B cell (primary cell): Measurements from ENCODE around the gene ERP27. TPM values are rescaled to one million over a fixed set of nuclear protein-coding genes. Genes with fewer than 3 reads are reported as not detected.

ENCODE experiments used
- ATAC-seq: fragments of 200-7000 bp; cut with Tn5 transposase; one replicate; pipeline ENCODE4 v1.10.0; 2021; ENCODE audit warnings: low read depth, mild to moderate bottlenecking, moderate number of reproducible peaks, moderate library complexity
- CTCF ChIA-PET: fragments of 350-600 bp; sonication (Branson Sonifier 250); formaldehyde crosslinking; loops from one replicate; lab custom pipeline; 2021; ENCODE audit warnings: antibody characterized with exemption, inconsistent platforms; lab: Charles Lee
- POLR2A ChIA-PET: fragments of 350-600 bp; sonication (Branson Sonifier 250); formaldehyde crosslinking; loops from one replicate; lab custom pipeline; 2021; ENCODE audit warnings: antibody characterized with exemption; lab: Charles Lee
- DNase-seq: peaks from one replicate; pipeline ENCODE4 v3.0.0; 2013
- H2AFZ ChIP-seq: 2 replicates; pipeline ENCODE4 v1.6.1; 2012; ENCODE audit warnings: mild to moderate bottlenecking, low read depth, low read length; ENCODE audit not compliant: insufficient read depth, poor library complexity, severe bottlenecking
- H3K27ac ChIP-seq, 2 donors: 1 replicate in 1 of 2; 2 replicates in 1 of 2; pipeline ENCODE4 v1.5.1; 2012 to 2013; ENCODE audit warnings: low read length in 2 of 2, mild to moderate bottlenecking in 2 of 2, moderate library complexity in 1 of 2
- H3K27me3 ChIP-seq, 4 experiments: fragments of 200-600 bp in 1 of 4; sonication (generic) in 1 of 4; replicated peaks in 1 of 4; 1 replicate in 2 of 4; 2 replicates in 2 of 4; pipeline versions ENCODE4 v1.6.1 to v1.7.0; 2013 to 2016; ENCODE audit warnings: low read length in 3 of 4, mild to moderate bottlenecking in 2 of 4, mixed read lengths in 1 of 4, moderate library complexity in 1 of 4; ENCODE audit not compliant: insufficient read depth in 4 of 4, control insufficient read depth in 3 of 4; ENCODE audit errors: control extremely low read depth in 1 of 4
- H3K36me3 ChIP-seq, 2 experiments: replicated peaks in 1 of 2; 1 replicate in 1 of 2; 2 replicates in 1 of 2; pipeline versions ENCODE4 v1.6.1 to v1.7.1; 2013; ENCODE audit warnings: low read length in 1 of 2; ENCODE audit not compliant: insufficient read depth in 2 of 2, control insufficient read depth in 1 of 2; ENCODE audit errors: control extremely low read depth in 1 of 2, extremely low read depth in 1 of 2
- H3K4me1 ChIP-seq, 2 donors: fragments of 200-600 bp in 1 of 2; sonication (generic) in 1 of 2; 1 replicate in 1 of 2; 2 replicates in 1 of 2; pipeline versions ENCODE4 v1.5.1 to v1.6.1; 2013 to 2017; ENCODE audit warnings: low read length in 2 of 2; ENCODE audit not compliant: control insufficient read depth in 2 of 2, insufficient read depth in 2 of 2
- H3K4me2 ChIP-seq: replicated peaks from 2 replicates; pipeline ENCODE3; 2012; ENCODE audit warnings: mild to moderate bottlenecking, low read depth, low read length; ENCODE audit not compliant: poor library complexity, severe bottlenecking
- H3K4me3 ChIP-seq, 5 experiments: fragments of 200-600 bp in 1 of 5; sonication (generic) in 1 of 5; 1 replicate in 3 of 5; 2 replicates in 2 of 5; pipeline versions ENCODE4 v1.5.1 to v1.7.0; 2011 to 2016; ENCODE audit warnings: low read length in 4 of 5, mild to moderate bottlenecking in 4 of 5, low read depth in 2 of 5, control low read depth in 1 of 5, moderate library complexity in 1 of 5; ENCODE audit not compliant: insufficient read depth in 1 of 5; ENCODE audit errors: control extremely low read depth in 1 of 5, extremely low read depth in 1 of 5
- H3K79me2 ChIP-seq: fragments of 200-600 bp; sonication (generic); one replicate; pipeline ENCODE4 v1.6.0; 2016; ENCODE audit warnings: low read length; ENCODE audit not compliant: control insufficient read depth, insufficient read depth
- H3K9ac ChIP-seq: fragments of 200-600 bp; sonication (generic); 2 replicates; pipeline ENCODE4 v1.6.1; 2017; ENCODE audit warnings: mild to moderate bottlenecking, low read length, moderate library complexity
- H3K9me3 ChIP-seq, 3 donors: one replicate each; pipeline versions ENCODE4 v1.6.1 to v1.7.1; 2013; ENCODE audit warnings: low read length in 2 of 3; ENCODE audit not compliant: control insufficient read depth in 2 of 3, insufficient read depth in 1 of 3; ENCODE audit errors: control extremely low read depth in 1 of 3
- H4K20me1 ChIP-seq: 2 replicates; pipeline ENCODE4 v1.6.0; 2012; ENCODE audit warnings: mild to moderate bottlenecking, low read length; ENCODE audit not compliant: insufficient read depth, control insufficient read depth, poor library complexity, severe bottlenecking
- H3K27ac Mint-ChIP-seq: one replicate; pipeline ENCODE4 v1.8.0; 2021; ENCODE audit warnings: mixed read lengths
- H3K27me3 Mint-ChIP-seq: one replicate; pipeline ENCODE4 v1.8.0; 2021; ENCODE audit warnings: mixed read lengths
- H3K4me1 Mint-ChIP-seq: one replicate; pipeline ENCODE4 v1.8.0; 2021; ENCODE audit warnings: mixed read lengths
- H3K4me3 Mint-ChIP-seq: one replicate; pipeline ENCODE4 v1.8.0; 2021; ENCODE audit warnings: mixed read lengths
- H3K9me3 Mint-ChIP-seq: one replicate; pipeline ENCODE4 v1.8.0; 2022; ENCODE audit warnings: mixed read lengths; ENCODE audit not compliant: insufficient read depth
- EZH2 ChIP-seq: IDR thresholded peaks from 2 replicates; pipeline ENCODE4 v1.6.1; 2012; ENCODE audit warnings: borderline replicate concordance, low read depth, mild to moderate bottlenecking, moderate library complexity, low read length; ENCODE audit not compliant: insufficient read depth, poor library complexity, severe bottlenecking
- WGBS: methylation state at CpG from one replicate; pipeline ENCODE4 v1.1.5; 2013; ENCODE audit warnings: missing lambda C conversion rate; ENCODE audit not compliant: insufficient coverage; 5-methylcytosine and 5-hydroxymethylcytosine counted together
- intact Hi-C: fragments of 100-400 bp; cut with micrococcal nuclease; formaldehyde crosslinking; loops from one replicate; pipeline ENCODE4 v1.10.0; 2022
- polyA plus RNA-seq: library from polyadenylated mRNA; depleted of rRNA; stranded (reverse); fragments of >200 nt; gene quantifications from 2 replicates; pipeline ENCODE4 v1.2.3, GENCODE V29; 2012
- total RNA-seq, 2 donors: library from RNA; stranded (reverse); fragments of 120-200 nt in 1 of 2; gene quantifications; 1 replicate in 1 of 2; 2 replicates in 1 of 2; pipeline versions ENCODE4 v1.2.3 to v1.2.4, GENCODE V29; 2013 to 2022
- TF ChIP-seq, protein P1 (sequence below): fragments of 200-600 bp; IDR thresholded peaks from one replicate; pipeline ENCODE4 v1.8.0; 2022; ENCODE audit warnings: antibody characterized with exemption, mild to moderate bottlenecking

Gene ERP27
- total and polyA plus RNA-seq, 2 donors (not counting 1 experiment from before 2014, with no cell fraction given): 7.8 to 9.0 TPM

DNA sequence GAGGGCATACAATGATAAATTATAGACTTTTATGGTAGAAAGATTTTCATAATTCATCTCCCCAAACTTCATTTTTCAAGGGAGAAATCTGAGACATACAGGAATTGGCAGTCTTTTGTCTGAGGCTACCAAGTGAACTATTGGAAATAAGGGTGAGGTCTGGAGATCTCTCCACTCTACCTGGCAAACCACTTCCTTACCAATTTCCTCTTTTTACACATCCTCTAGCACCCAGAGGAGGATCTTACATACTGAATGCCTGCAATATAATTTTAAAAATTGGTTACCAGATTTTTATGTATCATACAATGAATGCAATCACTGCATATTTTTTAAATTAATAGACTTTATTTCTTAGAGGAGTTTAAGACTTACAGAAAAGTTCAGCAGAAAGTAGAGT is 41.1 kb upstream of the ERP27 start:
- H3K9me3 ChIP-seq: no peaks in the 10 kb centered on the region
- H3K4me3 ChIP-seq: peak overlapping the region in 1 of 5 experiments; percentile 1
- intact Hi-C loops: loop anchor here (1.0 kb wide), 1 partner anchor 12 kb away; no protein-coding TSS in a partner anchor
- H3K27ac ChIP-seq: peak overlapping the region in 1 of 2 donors; percentile 44
- H3K4me2 ChIP-seq: peak overlapping the region; percentile 13
- H3K27me3 ChIP-seq: no peaks in the 10 kb centered on the region
- H3K4me1 ChIP-seq: peaks cover 35 to 48% of the 10 kb centered on the region in 2 donors
- H3K4me1 Mint-ChIP-seq: peaks cover 36% of the 10 kb centered on the region
- H3K9ac ChIP-seq: no peak overlapping the region
- H3K79me2 ChIP-seq: peaks cover 11% of the 10 kb centered on the region
- ATAC-seq (no peak), DNase-seq (no peak)
- ChIA-PET POLR2A (no interaction called here), CTCF (interaction anchor here (1.1 to 2.5 kb wide), 2 partner anchors 131 to 134 kb away, joined by 3 to 6 read pairs; no protein-coding TSS in a partner anchor)
- H3K27ac Mint-ChIP-seq: no peak overlapping the region
- no peak overlapping the region for H2AFZ ChIP-seq
- H4K20me1 ChIP-seq: no peaks in the 10 kb centered on the region
- H3K27me3 Mint-ChIP-seq: no peaks in the 10 kb centered on the region
- TF ChIP-seq, protein P1, sequence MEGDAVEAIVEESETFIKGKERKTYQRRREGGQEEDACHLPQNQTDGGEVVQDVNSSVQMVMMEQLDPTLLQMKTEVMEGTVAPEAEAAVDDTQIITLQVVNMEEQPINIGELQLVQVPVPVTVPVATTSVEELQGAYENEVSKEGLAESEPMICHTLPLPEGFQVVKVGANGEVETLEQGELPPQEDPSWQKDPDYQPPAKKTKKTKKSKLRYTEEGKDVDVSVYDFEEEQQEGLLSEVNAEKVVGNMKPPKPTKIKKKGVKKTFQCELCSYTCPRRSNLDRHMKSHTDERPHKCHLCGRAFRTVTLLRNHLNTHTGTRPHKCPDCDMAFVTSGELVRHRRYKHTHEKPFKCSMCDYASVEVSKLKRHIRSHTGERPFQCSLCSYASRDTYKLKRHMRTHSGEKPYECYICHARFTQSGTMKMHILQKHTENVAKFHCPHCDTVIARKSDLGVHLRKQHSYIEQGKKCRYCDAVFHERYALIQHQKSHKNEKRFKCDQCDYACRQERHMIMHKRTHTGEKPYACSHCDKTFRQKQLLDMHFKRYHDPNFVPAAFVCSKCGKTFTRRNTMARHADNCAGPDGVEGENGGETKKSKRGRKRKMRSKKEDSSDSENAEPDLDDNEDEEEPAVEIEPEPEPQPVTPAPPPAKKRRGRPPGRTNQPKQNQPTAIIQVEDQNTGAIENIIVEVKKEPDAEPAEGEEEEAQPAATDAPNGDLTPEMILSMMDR: no peak
- no peak for TF ChIP-seq EZH2
- no peak overlapping the region for H3K4me3 Mint-ChIP-seq
- no peaks in the 10 kb centered on the region for H3K9me3 Mint-ChIP-seq
- H3K36me3 ChIP-seq: no peaks in the 10 kb centered on the region

DNA sequence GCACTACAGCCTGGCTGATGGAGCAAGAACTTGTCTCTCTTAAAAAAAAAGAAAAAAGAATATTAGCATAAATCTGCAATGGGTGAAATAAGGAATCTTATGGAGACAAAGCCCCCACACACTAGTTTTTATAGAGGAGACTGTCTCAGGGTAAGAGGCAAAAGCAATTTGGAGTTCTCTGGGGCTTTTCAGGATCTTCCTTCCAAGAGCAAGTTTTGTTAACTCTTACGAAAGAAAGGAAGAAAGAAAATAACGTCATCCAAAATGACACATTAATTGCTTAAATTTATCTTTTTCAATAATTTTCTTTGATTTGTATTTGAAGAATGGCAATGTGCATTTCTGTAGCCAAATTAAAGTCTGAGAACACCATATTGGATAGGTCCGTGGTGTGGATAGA is 38.3 kb upstream of the ERP27 start:
- DNase-seq (no peak), ATAC-seq (no peak)
- H4K20me1 ChIP-seq: no peaks in the 10 kb centered on the region
- no CpG with 5 or more reads among the region's 3 CpGs for WGBS
- ChIA-PET CTCF (no interaction called here), POLR2A (no interaction called here)
- H3K4me2 ChIP-seq: no peak overlapping the region
- H3K36me3 ChIP-seq: no peaks in the 10 kb centered on the region
- Mint-ChIP-seq H3K9me3 (no peaks in the 10 kb centered on the region), H3K4me3 (no peak overlapping the region), H3K27ac (no peak overlapping the region), H3K4me1 (peaks cover 24% of the 10 kb centered on the region), H3K27me3 (no peaks in the 10 kb centered on the region)
- no peak overlapping the region for H3K27ac ChIP-seq
- no peak overlapping the region for H3K4me3 ChIP-seq
- intact Hi-C loops: no loop called here
- H3K27me3 ChIP-seq: no peaks in the 10 kb centered on the region
- no peak overlapping the region for H2AFZ ChIP-seq
- H3K9ac ChIP-seq: no peak overlapping the region
- TF ChIP-seq, protein P1: no peak
- TF ChIP-seq EZH2: no peak
- H3K79me2 ChIP-seq: peaks cover 5% of the 10 kb centered on the region
- H3K9me3 ChIP-seq: no peaks in the 10 kb centered on the region
- H3K4me1 ChIP-seq: peaks cover 15 to 29% of the 10 kb centered on the region in 2 donors
